ENCODE data around the gene TANC1. TPM values are rescaled to one million over a fixed set of nuclear protein-coding genes. Genes with fewer than 3 reads are reported as not detected.

The TANC1 gene
- total RNA-seq, 2 donors from 2014 or later = 70.1 to 86.1 TPM

- no peak for ATAC-seq (ENCODE audit: insufficient number of reproducible peaks, low FRiP score, low read depth)
- H3K27ac ChIP-seq = no peak overlapping the region
- no peak for TF ChIP-seq CTCF (IDR thresholded peaks at IDR 0.05)
- H3K4me3 ChIP-seq = no peak overlapping the region
- DNase-seq (ENCODE audit: low spot score) = no peak
- peaks cover 39% of the 10 kb centered on the region for H3K36me3 ChIP-seq
- no peaks in the 10 kb centered on the region for H3K27me3 ChIP-seq (replicated peaks; ENCODE audit: insufficient read depth)
- H3K9me3 ChIP-seq = no peaks in the 10 kb centered on the region
- H3K4me1 ChIP-seq (ENCODE audit: control insufficient read depth in 1 of 2, low read depth in 2 of 2) = peaks cover 5 to 21% of the 10 kb centered on the region in 2 donors
These were observed 246.7 kb downstream of the TANC1 start for GRCh38 chr2:159215116-159215515.

GRCh38 chr2:159217676-159218075 is 249.2 kb downstream of the TANC1 start:
- ATAC-seq (ENCODE audit: insufficient number of reproducible peaks, low FRiP score, low read depth) = no peak

GRCh38 chr2:159218389-159218788 is 249.9 kb downstream of the TANC1 start:
- DNase-seq (ENCODE audit: low spot score) (no peak), ATAC-seq (ENCODE audit: insufficient number of reproducible peaks, low FRiP score, low read depth) (no peak)
- H3K27ac ChIP-seq = no peak overlapping the region
- TF ChIP-seq CTCF (IDR thresholded peaks at IDR 0.05) = no peak
- H3K36me3 ChIP-seq = peaks cover 50% of the 10 kb centered on the region
- H3K4me1 ChIP-seq (ENCODE audit: control insufficient read depth in 1 of 2, low read depth in 2 of 2) = no peaks in the 10 kb centered on the region
- no peaks in the 10 kb centered on the region for H3K9me3 ChIP-seq
- no peak overlapping the region for H3K4me3 ChIP-seq
- H3K27me3 ChIP-seq (replicated peaks; ENCODE audit: insufficient read depth) = no peaks in the 10 kb centered on the region

More at GRCh38 chr2:159217676-159218075, 249.2 kb downstream of the TANC1 start:
- TF ChIP-seq CTCF (IDR thresholded peaks at IDR 0.05) = no peak
- Histone ChIP-seq H3K27me3 (replicated peaks; ENCODE audit: insufficient read depth) (no peaks in the 10 kb centered on the region), H3K27ac (no peak overlapping the region), H3K4me3 (no peak overlapping the region), H3K36me3 (peaks cover 50% of the 10 kb centered on the region), H3K4me1 (ENCODE audit: control insufficient read depth in 1 of 2, low read depth in 2 of 2) (no peaks in the 10 kb centered on the region), H3K9me3 (no peaks in the 10 kb centered on the region)
- no peak for DNase-seq (ENCODE audit: low spot score)

GRCh38 chr2:159219394-159219998 is 251.1 kb downstream of the TANC1 start:
- H3K4me3 ChIP-seq = no peak overlapping the region
- no peak for DNase-seq (ENCODE audit: low spot score)
- peaks cover 56% of the 10 kb centered on the region for H3K36me3 ChIP-seq
- H3K27ac ChIP-seq = no peak overlapping the region
- H3K4me1 ChIP-seq (ENCODE audit: control insufficient read depth in 1 of 2, low read depth in 2 of 2) = no peaks in the 10 kb centered on the region
- H3K9me3 ChIP-seq = no peaks in the 10 kb centered on the region
- TF ChIP-seq CTCF (IDR thresholded peaks at IDR 0.05) = no peak
- ATAC-seq (ENCODE audit: insufficient number of reproducible peaks, low FRiP score, low read depth) = no peak
- H3K27me3 ChIP-seq (replicated peaks; ENCODE audit: insufficient read depth) = no peaks in the 10 kb centered on the region

- Histone ChIP-seq H3K27ac (no peak overlapping the region), H3K27me3 (replicated peaks; ENCODE audit: insufficient read depth) (no peaks in the 10 kb centered on the region), H3K9me3 (no peaks in the 10 kb centered on the region), H3K4me3 (no peak overlapping the region), H3K36me3 (peaks cover 38% of the 10 kb centered on the region), H3K4me1 (ENCODE audit: control insufficient read depth in 1 of 2, low read depth in 2 of 2) (peaks cover 0 to 12% of the 10 kb centered on the region in 2 donors)
- ATAC-seq (ENCODE audit: insufficient number of reproducible peaks, low FRiP score, low read depth) (no peak), DNase-seq (ENCODE audit: low spot score) (no peak)
- TF ChIP-seq CTCF (IDR thresholded peaks at IDR 0.05) = no peak
These were observed 255.8 kb downstream of the TANC1 start for GRCh38 chr2:159224061-159224813.

Measured in thoracic aorta (tissue), 2 donors.